Dedifferentiated amniotic fluid mesenchymal stem cell (primary cell): ENCODE data around the gene SEC24C.
"Not testable (repeated sequence)": the region's sequence is repeated elsewhere in the genome, so short reads cannot be mapped to it uniquely, and the experiment has no call there.

Experiments
- DNase-seq: peaks from one replicate; pipeline ENCODE4 v3.0.0-alpha.2; 2016; ENCODE audit errors: extremely low spot score

SEC24C gene

GRCh38 chr10:73793456-73793855 is 49.3 kb downstream of the SEC24C start:
- DNase-seq, result no peak

- DNase-seq, result not testable (repeated sequence)
These were observed 51.3 kb downstream of the SEC24C start for GRCh38 chr10:73795491-73795890.

GRCh38 chr10:73796035-73796434 is 51.9 kb downstream of the SEC24C start:
- not testable (repeated sequence) for DNase-seq

DNA sequence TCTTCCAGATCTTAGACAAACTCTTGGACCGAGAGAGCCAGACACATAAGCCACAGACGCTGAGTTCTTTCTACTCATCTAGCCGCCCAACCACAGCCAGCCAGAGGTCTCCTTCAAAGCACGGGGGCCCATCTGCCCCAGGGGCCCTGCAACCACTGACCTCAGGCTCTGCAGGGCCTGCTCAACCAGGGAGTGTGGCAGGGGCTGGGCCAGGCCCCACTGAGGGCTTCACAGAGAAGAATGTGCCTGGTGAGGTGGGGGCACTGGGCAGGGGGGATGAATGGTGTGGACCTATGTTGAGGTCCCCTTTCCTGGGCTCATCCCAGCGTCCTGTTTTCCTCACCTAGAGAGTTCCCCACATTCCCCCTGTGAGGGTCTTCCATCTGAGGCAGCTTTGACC is 52.6 kb downstream of the SEC24C start:
- DNase-seq, result no peak

- no peak for DNase-seq
These were observed 53.3 kb downstream of the SEC24C start for GRCh38 chr10:73797324-73798025.

DNA sequence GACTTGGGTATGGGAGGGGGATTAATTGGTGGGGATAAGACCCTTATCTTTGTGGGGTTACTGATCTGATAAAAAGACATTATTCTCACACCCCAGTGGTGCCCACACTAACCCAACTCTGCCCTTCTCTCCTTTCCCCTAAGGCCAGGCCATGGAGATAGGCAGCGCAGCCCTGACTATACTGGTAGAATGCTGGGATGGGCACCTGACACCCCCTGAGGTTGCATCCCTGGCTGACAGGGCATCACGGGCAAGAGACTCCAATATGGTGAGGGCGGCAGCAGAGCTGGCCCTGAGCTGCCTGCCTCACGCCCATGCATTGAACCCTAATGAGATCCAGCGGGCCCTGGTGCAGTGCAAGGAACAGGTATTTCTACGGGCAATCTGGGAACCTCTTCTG is 53.9 kb downstream of the SEC24C start:
- no peak for DNase-seq

DNA sequence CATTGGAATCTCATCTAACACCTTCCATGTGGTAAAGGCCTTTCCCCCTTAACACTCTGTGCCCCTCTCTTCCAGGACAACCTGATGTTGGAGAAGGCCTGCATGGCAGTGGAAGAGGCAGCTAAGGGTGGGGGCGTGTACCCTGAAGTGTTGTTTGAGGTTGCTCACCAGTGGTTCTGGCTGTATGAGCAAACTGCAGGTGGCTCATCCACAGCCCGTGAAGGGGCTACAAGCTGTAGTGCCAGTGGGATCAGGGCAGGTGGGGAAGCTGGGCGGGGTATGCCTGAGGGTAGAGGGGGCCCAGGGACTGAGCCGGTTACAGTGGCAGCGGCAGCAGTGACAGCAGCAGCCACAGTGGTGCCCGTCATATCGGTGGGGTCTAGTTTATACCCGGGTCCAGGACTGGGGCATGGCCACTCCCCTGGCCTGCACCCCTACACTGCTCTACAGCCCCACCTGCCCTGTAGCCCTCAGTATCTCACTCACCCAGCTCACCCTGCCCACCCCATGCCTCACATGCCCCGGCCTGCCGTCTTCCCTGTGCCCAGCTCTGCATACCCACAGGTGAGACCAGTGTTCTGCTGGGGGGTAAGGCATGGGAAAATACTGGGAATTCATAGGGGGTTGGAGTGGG is 54.9 kb downstream of the SEC24C start:
- no peak for DNase-seq

GRCh38 chr10:73799899-73800559 is 55.9 kb downstream of the SEC24C start:
- DNase-seq, result no peak

DNA sequence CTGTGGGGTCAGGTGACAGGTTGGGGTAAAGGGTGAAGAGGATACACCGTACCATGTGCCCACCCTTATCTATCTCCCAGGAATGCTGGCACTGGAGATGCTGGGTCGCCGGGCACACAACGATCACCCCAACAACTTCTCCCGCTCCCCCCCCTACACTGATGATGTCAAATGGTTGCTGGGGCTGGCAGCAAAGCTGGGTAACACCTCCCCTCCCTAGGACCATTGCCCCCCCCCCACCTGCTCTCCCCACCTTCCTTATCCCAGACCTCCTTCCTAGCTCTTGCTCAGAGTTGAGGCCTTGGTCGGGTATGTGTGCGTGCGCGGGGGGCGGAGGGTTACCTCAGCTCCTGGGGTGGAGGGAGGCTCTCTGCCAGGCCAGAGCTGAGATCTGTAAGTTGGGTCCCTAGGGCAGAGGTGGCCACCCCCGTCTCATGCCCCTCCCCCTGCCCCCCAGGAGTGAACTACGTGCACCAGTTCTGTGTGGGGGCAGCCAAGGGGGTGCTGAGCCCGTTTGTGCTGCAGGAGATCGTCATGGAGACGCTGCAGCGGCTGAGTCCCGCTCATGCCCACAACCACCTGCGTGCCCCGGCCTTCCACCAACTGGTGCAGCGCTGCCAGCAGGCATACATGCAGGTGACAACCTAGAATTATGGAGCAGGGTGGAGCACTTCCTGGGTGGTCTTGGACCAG is 56.5 kb downstream of the SEC24C start:
- no peak for DNase-seq

DNA sequence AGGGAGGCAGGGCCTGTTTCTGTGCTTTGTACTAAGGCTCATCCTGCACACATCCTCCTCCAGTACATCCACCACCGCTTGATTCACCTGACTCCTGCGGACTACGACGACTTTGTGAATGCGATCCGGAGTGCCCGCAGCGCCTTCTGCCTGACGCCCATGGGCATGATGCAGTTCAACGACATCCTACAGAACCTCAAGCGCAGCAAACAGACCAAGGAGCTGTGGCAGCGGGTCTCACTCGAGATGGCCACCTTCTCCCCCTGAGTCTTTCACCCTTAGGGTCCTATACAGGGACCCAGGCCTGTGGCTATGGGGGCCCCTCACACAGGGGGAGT is 57.0 kb downstream of the SEC24C start:
- no peak for DNase-seq

DNA sequence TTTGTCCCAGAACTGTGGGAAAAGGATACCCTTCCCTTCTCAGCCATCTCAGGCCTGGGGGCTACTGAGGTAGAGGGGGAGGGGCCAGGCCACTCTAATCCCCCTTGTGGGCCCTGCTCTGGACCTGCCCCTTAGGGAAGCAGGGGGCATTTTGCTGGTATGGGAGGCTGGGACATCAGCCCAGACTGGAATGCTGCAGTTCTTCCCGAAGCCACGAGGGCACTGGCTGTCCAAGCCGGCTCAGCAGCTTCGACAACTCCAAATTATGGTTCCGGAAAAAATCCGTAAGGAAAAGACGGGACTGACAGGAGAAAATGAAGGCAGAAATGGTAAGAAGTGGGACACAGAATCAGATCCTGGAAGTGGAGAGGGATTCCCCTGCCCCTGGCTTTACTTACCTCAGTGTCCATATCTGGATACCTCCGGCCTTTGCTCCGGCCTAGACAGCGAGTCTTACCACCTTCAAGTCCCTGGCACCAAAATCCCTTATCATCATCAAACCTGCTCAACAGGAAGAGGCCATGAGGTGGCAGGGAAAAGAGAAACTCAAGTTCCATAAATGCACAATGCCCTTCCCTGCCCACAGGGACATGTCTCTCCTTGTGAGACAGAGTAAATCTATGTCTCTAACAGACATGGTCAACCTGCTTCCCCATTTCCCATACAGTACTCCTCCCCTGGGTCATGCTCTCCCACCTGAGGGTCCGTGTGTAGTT is 58.3 kb downstream of the SEC24C start:
- no peak for DNase-seq

GRCh38 chr10:73803680-73804286 is 59.6 kb downstream of the SEC24C start:
- DNase-seq, result no peak

GRCh38 chr10:73806176-73806950 is 62.2 kb downstream of the SEC24C start:
- no peak for DNase-seq

DNA sequence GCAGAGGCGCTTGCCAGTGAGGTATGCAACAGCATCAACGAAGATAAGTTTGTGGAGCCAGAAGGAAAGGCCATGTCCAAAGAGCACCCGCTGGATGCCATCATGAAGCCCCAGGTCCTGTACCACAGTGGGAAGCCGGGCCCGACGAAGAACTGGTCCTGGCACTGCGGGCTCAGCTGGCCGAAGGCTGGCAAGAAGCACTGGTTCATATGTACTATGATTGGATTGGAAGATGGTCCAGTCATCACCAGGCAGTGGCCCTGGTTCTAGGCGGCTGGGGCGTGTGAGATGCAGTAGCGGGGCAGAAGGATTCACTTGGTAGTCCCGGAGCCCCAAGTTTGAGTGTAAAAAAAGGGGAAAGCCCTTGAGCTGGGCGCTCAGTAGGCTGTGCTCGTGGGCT is 63.3 kb downstream of the SEC24C start:
- DNase-seq, result no peak

GRCh38 chr10:73808021-73808815 is 64.0 kb downstream of the SEC24C start:
- DNase-seq, result no peak

- no peak for DNase-seq
These were observed 65.1 kb downstream of the SEC24C start for GRCh38 chr10:73809061-73809818.

- DNase-seq, result no peak
These were observed 66.2 kb downstream of the SEC24C start for GRCh38 chr10:73810358-73810734.

- no peak for DNase-seq
These were observed 66.7 kb downstream of the SEC24C start for GRCh38 chr10:73810735-73811465.

DNA sequence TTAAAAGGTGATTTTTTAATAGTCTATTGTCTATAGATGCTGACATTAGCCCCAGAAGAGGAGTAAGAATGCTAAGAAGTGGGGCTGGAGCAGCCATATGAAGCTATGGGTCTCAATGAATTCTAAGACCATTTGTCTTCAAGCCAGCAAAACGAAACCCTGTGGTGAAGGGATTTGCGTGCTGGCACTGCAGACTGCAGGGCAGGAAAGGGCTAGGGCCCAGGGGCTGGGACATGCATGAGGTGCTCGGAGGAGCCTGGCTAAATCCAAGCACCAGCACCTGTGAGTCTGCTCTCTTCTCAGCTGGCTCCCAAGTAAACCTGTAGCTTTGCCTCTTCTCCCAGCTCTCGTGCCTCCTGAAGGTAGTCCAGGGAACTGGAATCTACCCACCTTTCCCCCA is 68.5 kb downstream of the SEC24C start:
- no peak for DNase-seq
